Measurements from ENCODE around the gene WAPL. TPM values are rescaled to one million over a fixed set of nuclear protein-coding genes. Genes with fewer than 3 reads are reported as not detected.

Gene WAPL
- total and polyA plus RNA-seq, 2 of the 13 experiments (the other 11 are each of a cell fraction or from before 2014, with no cell fraction given), result 13.2 to 43.5 TPM

GRCh38 chr10:86520871-86521677 lies 518 bp downstream of the WAPL start (continued):
- no peak for TF ChIP-seq BRF2 (CRISPR knock-in tag; IDR thresholded peaks at IDR 0.05)
- TF ChIP-seq ZNF296 (CRISPR knock-in tag; conservative IDR thresholded peaks at IDR 0.05), result no peak
- TF ChIP-seq, protein P1, sequence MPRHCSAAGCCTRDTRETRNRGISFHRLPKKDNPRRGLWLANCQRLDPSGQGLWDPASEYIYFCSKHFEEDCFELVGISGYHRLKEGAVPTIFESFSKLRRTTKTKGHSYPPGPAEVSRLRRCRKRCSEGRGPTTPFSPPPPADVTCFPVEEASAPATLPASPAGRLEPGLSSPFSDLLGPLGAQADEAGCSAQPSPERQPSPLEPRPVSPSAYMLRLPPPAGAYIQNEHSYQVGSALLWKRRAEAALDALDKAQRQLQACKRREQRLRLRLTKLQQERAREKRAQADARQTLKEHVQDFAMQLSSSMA (CRISPR knock-in tag; IDR thresholded peaks at IDR 0.05), result peak; percentile 64; the same call in 1 of the 2 replicates
- no peak for TF ChIP-seq PAF1 (CRISPR knock-in tag; IDR thresholded peaks at IDR 0.05)
- TF ChIP-seq AGO1 (IDR thresholded peaks at IDR 0.05; ENCODE audit: low read depth, low read length, poor library complexity, severe bottlenecking), result peak; percentile 25
- peak; percentile 39; the same call in 1 of the 2 replicates for TF ChIP-seq ELF1 (CRISPR knock-in tag; IDR thresholded peaks at IDR 0.05)
- no peak for TF ChIP-seq ZNF383 (CRISPR knock-in tag; IDR thresholded peaks at IDR 0.05; ENCODE audit: borderline replicate concordance)
- TF ChIP-seq, protein P2, sequence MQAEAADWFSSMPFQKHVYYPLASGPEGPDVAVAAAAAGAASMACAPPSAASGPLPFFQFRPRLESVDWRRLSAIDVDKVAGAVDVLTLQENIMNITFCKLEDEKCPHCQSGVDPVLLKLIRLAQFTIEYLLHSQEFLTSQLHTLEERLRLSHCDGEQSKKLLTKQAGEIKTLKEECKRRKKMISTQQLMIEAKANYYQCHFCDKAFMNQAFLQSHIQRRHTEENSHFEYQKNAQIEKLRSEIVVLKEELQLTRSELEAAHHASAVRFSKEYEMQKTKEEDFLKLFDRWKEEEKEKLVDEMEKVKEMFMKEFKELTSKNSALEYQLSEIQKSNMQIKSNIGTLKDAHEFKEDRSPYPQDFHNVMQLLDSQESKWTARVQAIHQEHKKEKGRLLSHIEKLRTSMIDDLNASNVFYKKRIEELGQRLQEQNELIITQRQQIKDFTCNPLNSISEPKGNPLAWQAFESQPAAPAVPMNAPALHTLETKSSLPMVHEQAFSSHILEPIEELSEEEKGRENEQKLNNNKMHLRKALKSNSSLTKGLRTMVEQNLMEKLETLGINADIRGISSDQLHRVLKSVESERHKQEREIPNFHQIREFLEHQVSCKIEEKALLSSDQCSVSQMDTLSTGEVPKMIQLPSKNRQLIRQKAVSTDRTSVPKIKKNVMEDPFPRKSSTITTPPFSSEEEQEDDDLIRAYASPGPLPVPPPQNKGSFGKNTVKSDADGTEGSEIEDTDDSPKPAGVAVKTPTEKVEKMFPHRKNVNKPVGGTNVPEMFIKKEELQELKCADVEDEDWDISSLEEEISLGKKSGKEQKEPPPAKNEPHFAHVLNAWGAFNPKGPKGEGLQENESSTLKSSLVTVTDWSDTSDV (CRISPR knock-in tag; IDR thresholded peaks at IDR 0.05), result no peak
- no peak for TF ChIP-seq SATB2 (CRISPR knock-in tag; IDR thresholded peaks at IDR 0.05)
- TF ChIP-seq HMGXB4 (CRISPR knock-in tag; IDR thresholded peaks at IDR 0.05; ENCODE audit: borderline replicate concordance in 1 of 2, low read depth in 1 of 2), result 0 out of 4 replicates have a peak, but pooled peaks of 1 of the 2 experiments have one; percentile 12
- peak; percentile 68; the same call in 1 of the 2 replicates for TF ChIP-seq GFI1 (CRISPR knock-in tag; IDR thresholded peaks at IDR 0.05; ENCODE audit: borderline replicate concordance)
- TF ChIP-seq, protein P3, sequence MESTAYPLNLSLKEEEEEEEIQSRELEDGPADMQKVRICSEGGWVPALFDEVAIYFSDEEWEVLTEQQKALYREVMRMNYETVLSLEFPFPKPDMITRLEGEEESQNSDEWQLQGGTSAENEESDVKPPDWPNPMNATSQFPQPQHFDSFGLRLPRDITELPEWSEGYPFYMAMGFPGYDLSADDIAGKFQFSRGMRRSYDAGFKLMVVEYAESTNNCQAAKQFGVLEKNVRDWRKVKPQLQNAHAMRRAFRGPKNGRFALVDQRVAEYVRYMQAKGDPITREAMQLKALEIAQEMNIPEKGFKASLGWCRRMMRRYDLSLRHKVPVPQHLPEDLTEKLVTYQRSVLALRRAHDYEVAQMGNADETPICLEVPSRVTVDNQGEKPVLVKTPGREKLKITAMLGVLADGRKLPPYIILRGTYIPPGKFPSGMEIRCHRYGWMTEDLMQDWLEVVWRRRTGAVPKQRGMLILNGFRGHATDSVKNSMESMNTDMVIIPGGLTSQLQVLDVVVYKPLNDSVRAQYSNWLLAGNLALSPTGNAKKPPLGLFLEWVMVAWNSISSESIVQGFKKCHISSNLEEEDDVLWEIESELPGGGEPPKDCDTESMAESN (CRISPR knock-in tag; conservative IDR thresholded peaks at IDR 0.05), result no peak
- TF ChIP-seq DBP (CRISPR knock-in tag; IDR thresholded peaks at IDR 0.05; ENCODE audit: not compliant biosample characterization), result no peak
- peak; percentile 7; the same call in 1 of the 2 replicates for TF ChIP-seq RAD21 (CRISPR knock-in tag; IDR thresholded peaks at IDR 0.05)
- TF ChIP-seq CCAR2 (optimal IDR thresholded peaks at IDR 0.05; ENCODE audit: low read depth, low read length), result no peak
- TF ChIP-seq NFRKB (IDR thresholded peaks at IDR 0.05), result no peak
- TF ChIP-seq SMARCC2 (IDR thresholded peaks at IDR 0.05), result no peak
- TF ChIP-seq HCFC1 (IDR thresholded peaks at IDR 0.05; ENCODE audit: low read depth, low read length), result no peak
- no peak for TF ChIP-seq ZNF7 (CRISPR knock-in tag; IDR thresholded peaks at IDR 0.05)
- TF ChIP-seq ZNF589 (CRISPR knock-in tag; conservative IDR thresholded peaks at IDR 0.05), result no peak
